HG02970 (cell line): ENCODE results near the gene FAAH.

ENCODE experiments used
- ATAC-seq: cut with Tn5 transposase; IDR thresholded peaks from one replicate; pipeline ENCODE4 v1.9.1; 2021; ENCODE audit warnings: mild to moderate bottlenecking, moderate library complexity, moderate number of reproducible peaks; ENCODE audit not compliant: unreplicated experiment, low FRiP score

Gene FAAH

GRCh38 chr1:46448109-46448911 lies 54.2 kb downstream of the FAAH start:
- ATAC-seq = no peak

DNA sequence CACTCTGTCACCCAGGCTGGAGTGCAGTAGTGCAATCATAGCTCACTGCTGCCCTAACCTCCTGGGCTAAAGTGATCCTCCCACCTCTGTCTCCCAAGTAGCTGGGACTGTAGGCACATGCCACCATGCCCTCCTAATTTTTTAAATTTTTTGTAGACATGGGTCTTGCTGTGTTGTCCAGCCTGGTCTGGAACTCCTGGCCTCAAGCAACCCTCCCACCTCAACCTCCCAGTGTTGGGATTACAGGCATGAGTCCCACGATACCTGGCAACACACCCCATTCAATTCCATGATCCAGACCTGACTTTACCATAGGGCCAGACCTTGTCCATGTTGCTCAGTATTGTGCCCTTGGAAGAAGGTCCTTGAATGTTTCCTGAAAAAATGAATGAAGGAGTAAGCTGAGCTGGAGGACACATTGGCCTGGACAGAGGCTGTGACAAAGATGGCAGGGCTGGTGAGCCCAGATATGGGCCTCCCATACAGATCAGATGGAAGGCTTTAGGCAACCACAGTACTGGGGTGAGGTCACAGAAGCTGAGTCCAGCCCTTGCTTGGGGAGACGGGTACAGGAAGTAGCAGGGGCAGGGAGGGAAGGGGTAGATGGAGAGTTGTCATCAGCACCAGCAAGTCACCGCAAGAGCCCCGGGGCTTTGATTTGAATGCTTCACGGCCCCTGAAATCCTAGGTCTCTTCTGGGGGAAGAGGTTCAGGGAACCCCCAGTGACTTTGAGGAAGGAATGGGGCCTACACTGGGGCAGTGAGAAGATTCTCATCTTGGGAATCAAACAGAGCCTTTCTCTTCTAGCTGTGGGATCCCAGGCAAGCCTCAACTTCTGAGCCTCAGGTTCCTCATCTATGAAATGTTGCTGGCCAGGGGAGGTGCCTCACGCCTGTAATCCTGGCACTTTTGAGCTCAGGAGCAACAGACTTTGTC lies 55.4 kb downstream of the FAAH start:
- ATAC-seq = no peak

GRCh38 chr1:46450160-46450517 lies 56.0 kb downstream of the FAAH start:
- ATAC-seq = no peak

- ATAC-seq = no peak
Observed at GRCh38 chr1:46451948-46452930, 58.1 kb downstream of the FAAH start.

DNA sequence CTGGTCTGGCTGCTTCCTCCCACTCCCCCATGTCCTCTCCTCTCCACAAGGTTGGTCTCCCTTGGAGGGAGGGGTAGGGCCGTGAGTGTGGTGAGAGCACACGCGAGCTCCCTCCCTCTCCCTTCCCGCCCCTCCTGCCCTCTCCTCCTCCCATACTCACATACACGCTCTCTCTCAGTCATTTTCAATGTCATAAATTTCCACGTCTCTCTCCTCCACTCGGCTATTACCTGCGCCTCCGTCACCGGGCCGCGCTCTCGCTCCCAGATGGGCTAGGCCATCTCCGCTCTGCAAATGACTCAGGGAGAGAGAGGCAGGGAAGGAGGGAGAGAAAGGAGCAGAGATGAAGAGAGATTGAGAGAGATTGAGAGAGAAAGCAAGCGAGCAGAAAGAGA lies 58.8 kb downstream of the FAAH start:
- no peak for ATAC-seq

GRCh38 chr1:46453449-46453848 lies 59.3 kb downstream of the FAAH start:
- ATAC-seq = no peak

- ATAC-seq = no peak
Observed at GRCh38 chr1:46455951-46456350, 61.8 kb downstream of the FAAH start.

DNA sequence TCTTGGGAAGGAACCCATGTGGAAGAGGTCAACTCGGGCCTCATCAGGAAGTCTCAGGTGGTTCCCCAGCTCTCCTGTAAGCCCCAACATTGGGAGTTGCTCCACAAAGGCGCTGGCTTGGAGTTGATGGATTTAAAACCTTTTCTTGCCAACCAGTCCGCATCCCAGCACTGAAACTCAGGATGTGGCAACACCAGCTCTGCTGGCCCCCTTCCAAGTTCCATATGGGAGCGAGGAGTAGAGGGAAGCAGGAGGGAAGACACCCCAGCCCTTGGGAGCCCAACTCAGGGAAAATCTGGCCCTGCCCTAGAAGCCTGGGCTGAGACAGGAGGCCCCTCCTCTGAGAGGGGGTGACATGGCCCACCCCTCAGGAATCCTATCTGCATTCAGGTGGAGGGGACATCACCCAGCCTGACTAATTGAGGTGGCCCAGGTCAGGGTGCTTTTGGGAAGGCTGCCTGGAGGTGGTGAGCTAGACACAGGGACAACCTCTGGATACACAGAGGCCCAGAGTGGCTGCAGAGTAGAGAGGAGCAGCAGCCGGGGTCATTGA lies 62.4 kb downstream of the FAAH start:
- ATAC-seq = no peak

DNA sequence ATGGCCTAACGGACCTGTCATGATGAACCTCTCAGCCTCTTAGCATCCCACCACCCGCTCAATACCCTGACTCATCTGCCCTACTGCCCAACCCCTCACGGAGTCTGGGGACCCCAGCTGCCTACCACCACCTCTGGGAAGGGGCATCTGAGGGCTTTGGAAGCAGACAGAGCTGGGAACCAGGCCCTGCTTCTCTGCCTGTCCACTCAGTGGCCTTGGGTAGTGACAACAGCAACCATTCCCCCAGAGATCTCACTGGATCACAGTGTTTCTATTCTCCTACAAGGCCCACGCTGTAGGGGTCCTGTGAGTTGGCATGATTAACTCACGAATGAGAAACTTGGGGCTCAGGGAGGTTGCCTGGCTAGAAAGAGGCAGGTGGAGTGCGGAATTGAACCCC lies 63.1 kb downstream of the FAAH start:
- ATAC-seq = no peak

DNA sequence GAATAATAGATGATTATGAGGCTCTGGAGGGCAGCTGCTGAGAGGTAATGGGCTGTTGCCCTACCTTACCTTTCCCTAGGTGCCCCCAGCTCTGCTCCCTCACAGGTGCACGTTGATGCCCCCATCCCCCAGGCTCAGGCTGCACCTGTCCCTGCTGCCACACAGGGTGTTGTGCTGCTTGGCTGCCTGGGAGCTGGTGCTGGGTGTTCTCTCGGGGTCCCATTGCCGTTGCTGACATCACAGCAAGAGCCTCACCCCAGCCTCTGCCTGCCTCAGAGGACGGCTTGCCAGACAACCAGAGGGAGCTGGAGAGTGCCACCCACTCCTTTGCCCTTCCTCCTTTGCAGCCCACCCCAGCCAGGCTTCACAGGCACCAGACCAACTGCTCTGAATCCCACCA lies 64.1 kb downstream of the FAAH start:
- ATAC-seq = no peak

DNA sequence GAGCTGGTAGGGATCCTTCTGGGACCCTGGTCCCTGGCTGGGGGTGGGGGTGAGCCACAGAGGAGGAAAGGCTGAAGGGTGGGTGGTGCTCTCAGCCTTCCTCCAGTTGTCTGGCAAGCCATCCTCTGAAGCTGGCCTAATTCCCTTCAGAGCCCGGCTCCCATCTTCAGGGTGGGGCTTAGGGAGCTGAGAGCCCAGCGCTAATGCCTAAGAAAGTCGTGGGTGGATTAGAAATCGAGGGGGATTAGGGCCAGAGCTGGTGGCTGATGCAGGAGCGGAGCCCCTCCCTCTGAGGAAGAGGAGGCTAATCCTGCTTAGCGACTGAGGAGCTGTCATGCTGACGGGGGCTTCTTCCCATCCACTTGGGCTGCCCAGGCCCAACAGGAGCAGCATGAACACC lies 64.7 kb downstream of the FAAH start:
- no peak for ATAC-seq

DNA sequence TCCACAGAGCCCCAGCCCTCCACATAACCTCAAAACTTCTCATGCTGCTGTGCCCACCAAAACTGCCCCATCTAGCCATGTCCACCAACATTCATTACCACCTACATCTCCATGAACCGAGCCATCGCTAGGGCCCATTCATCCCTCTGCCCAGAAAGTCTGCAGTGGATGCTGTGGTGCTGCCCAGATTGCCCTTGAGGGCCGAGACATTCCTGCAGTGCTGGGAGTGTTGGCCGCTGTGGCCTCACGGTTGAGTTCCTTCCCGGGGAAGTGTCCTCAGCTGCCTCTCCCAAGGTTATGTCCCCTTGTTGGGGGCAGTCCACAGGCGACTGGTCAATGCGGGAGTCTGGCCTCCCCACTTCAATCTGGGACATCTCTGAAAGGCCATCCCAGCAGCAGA lies 65.2 kb downstream of the FAAH start:
- no peak for ATAC-seq

DNA sequence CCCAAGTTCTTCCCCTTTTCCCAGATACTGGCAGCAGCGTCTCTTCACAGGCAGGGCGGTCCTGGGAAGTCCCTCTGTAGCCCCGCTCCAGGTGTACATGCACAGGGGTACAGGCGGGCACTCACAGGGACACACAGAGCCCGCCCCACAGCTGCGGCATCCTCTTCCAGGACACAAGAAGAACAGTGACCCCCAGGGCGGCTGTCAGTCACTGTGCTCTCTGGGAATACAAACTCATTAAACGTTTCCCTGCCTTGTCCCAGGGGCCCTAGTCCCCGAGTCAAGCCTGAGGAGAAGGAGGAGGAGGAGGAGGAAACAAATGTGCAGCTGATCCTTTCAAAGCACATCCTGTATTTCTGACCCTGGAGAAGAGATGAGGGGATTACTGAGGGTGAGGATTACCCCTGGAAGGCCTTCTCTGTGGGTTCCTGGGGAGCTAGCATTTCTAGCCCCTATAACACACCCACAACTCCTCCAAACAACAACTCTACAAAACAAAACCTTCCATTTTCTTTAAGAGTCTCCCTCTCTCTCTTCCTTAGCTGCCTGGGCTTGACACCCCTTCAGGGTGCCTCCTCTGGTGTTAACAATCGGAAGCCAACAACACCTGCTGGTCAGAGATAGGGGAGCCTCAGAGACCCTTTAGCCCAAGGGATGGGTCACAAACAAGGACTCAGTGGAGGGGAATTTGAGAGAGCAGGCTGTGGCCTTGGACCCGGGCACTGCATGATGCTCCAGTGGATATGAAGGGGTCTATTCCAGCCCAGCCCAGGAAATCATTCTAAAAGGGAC lies 67.1 kb downstream of the FAAH start:
- no peak for ATAC-seq

DNA sequence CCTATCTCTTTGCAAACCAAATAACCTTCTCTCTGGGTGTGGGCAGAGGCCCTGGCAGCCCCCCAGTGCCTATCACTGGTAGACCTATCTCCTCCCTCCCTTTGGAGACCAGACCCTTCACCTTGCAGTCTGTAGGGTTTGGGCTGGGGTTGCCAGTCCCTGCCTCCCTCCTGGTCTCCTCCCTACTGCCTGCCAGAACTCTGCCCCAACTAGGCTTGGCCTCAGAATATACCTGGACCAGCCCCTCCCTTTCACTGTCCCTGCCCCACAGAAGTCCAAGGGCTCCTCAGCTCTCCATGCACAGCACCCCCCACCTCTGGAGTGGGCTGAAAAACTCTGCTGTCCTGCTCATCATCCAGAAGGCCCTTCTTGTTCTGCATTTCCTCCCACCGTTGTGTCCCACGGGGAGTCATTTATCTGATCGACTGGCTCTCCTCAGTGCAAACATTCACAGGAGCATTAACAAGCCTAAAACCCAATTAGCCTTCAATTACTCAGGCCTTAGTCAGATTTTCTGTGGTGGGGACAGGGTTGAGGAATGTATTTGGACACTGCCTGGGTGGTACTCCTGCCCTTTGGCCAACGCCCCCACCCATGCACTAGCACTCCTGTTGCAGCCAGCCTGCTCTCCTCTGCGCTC lies 67.8 kb downstream of the FAAH start:
- ATAC-seq = no peak
